ENCODE data around the gene CLEC4E. TPM values are rescaled to one million over a fixed set of nuclear protein-coding genes. Genes with fewer than 3 reads are reported as not detected.

CLEC4E gene
- total and polyA plus RNA-seq, 2 experiments from 2014 or later, result not detected

GRCh38 chr12:8508910-8509841 is 31.5 kb downstream of the CLEC4E start:
- no peak for TF ChIP-seq CTCF (IDR thresholded peaks at IDR 0.05; ENCODE audit: low read depth, low read length)
- Histone ChIP-seq H3K27me3 (no peaks in the 10 kb centered on the region), H3K4me3 (no peak overlapping the region), H3K36me3 (no peaks in the 10 kb centered on the region), H3K9me3 (ENCODE audit: low read depth) (no peaks in the 10 kb centered on the region), H3K27ac (no peak overlapping the region), H3K4me1 (ENCODE audit: low read depth) (peaks cover 7% of the 10 kb centered on the region)
- DNase-seq (ENCODE audit: low read depth in 1 of 2, low spot score in 1 of 2), result peak in 1 of 2 donors; percentile 6

GRCh38 chr12:8508223-8508622 is 32.5 kb downstream of the CLEC4E start:
- H3K4me1 ChIP-seq (ENCODE audit: low read depth), result peaks cover 7% of the 10 kb centered on the region
- H3K36me3 ChIP-seq, result no peaks in the 10 kb centered on the region
- DNase-seq (ENCODE audit: low read depth in 1 of 2, low spot score in 1 of 2), result no peak
- TF ChIP-seq CTCF (IDR thresholded peaks at IDR 0.05; ENCODE audit: low read depth, low read length), result no peak
- H3K27me3 ChIP-seq, result no peaks in the 10 kb centered on the region
- no peaks in the 10 kb centered on the region for H3K9me3 ChIP-seq (ENCODE audit: low read depth)
- H3K4me3 ChIP-seq, result no peak overlapping the region
- H3K27ac ChIP-seq, result no peak overlapping the region

- H3K4me3 ChIP-seq, result no peak overlapping the region
- no peaks in the 10 kb centered on the region for H3K9me3 ChIP-seq (ENCODE audit: low read depth)
- H3K27me3 ChIP-seq, result no peaks in the 10 kb centered on the region
- H3K36me3 ChIP-seq, result no peaks in the 10 kb centered on the region
- TF ChIP-seq CTCF (IDR thresholded peaks at IDR 0.05; ENCODE audit: low read depth, low read length), result no peak
- no peak overlapping the region for H3K27ac ChIP-seq
- peaks cover 7% of the 10 kb centered on the region for H3K4me1 ChIP-seq (ENCODE audit: low read depth)
- DNase-seq (ENCODE audit: low read depth in 1 of 2, low spot score in 1 of 2), result no peak
These were observed 33.1 kb downstream of the CLEC4E start for GRCh38 chr12:8507596-8507995.

GRCh38 chr12:8504351-8504750 is 36.4 kb downstream of the CLEC4E start:
- H3K4me1 ChIP-seq (ENCODE audit: low read depth), result peaks cover 7% of the 10 kb centered on the region
- H3K4me3 ChIP-seq, result no peak overlapping the region
- H3K9me3 ChIP-seq (ENCODE audit: low read depth), result no peaks in the 10 kb centered on the region
- H3K27ac ChIP-seq, result no peak overlapping the region
- H3K36me3 ChIP-seq, result no peaks in the 10 kb centered on the region
- no peaks in the 10 kb centered on the region for H3K27me3 ChIP-seq
- no peak for DNase-seq (ENCODE audit: low read depth in 1 of 2, low spot score in 1 of 2)
- no peak for TF ChIP-seq CTCF (IDR thresholded peaks at IDR 0.05; ENCODE audit: low read depth, low read length)

- Histone ChIP-seq H3K9me3 (ENCODE audit: low read depth) (no peaks in the 10 kb centered on the region), H3K4me3 (no peak overlapping the region), H3K36me3 (no peaks in the 10 kb centered on the region), H3K27ac (no peak overlapping the region), H3K27me3 (no peaks in the 10 kb centered on the region), H3K4me1 (ENCODE audit: low read depth) (no peaks in the 10 kb centered on the region)
- DNase-seq (ENCODE audit: low read depth in 1 of 2, low spot score in 1 of 2), result no peak
- no peak for TF ChIP-seq CTCF (IDR thresholded peaks at IDR 0.05; ENCODE audit: low read depth, low read length)
These were observed 39.0 kb downstream of the CLEC4E start for GRCh38 chr12:8501720-8502119.
